ENCODE results near the gene FAM221B.

GRCh38 chr9:35793461-35793860, 35.1 kb downstream of the FAM221B start:
- TF ChIP-seq, protein P1, sequence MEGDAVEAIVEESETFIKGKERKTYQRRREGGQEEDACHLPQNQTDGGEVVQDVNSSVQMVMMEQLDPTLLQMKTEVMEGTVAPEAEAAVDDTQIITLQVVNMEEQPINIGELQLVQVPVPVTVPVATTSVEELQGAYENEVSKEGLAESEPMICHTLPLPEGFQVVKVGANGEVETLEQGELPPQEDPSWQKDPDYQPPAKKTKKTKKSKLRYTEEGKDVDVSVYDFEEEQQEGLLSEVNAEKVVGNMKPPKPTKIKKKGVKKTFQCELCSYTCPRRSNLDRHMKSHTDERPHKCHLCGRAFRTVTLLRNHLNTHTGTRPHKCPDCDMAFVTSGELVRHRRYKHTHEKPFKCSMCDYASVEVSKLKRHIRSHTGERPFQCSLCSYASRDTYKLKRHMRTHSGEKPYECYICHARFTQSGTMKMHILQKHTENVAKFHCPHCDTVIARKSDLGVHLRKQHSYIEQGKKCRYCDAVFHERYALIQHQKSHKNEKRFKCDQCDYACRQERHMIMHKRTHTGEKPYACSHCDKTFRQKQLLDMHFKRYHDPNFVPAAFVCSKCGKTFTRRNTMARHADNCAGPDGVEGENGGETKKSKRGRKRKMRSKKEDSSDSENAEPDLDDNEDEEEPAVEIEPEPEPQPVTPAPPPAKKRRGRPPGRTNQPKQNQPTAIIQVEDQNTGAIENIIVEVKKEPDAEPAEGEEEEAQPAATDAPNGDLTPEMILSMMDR (IDR thresholded peaks at IDR 0.05; ENCODE audit: borderline replicate concordance, extremely low read depth, low read length, poor library complexity, severe bottlenecking): no peak
- no peak for TF ChIP-seq EZH2 (IDR thresholded peaks at IDR 0.05; ENCODE audit: borderline replicate concordance, low read depth, low read length, severe bottlenecking)
